ENCODE measurements around the gene TEAD1.

TEAD1 gene

GRCh38 chr11:12673924-12674570 lies at the start of gene TEAD1:
Gene TEAD1, plus strand, starts transcription at chr11:12674421.
- DNase-seq = peak; percentile 91

DNA sequence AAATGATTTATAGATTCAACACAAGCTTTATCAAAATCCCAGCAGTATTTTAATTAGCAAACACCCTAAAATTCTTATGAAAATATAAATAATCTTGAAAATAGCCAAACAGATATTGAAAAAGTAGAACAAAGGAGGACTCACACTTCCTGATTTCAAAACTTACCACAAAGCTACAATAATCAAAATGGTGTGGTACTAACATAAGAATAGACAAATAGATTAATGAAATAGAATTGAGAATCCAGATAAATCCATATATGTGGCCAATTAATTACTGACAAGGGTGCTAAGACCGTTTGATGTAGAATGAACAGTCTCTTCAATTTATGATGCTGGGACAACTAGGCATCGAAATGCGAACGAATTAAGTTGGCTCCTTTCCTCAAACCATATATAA lies 49.6 kb upstream of the TEAD1 start:
- DNase-seq = no peak

DNA sequence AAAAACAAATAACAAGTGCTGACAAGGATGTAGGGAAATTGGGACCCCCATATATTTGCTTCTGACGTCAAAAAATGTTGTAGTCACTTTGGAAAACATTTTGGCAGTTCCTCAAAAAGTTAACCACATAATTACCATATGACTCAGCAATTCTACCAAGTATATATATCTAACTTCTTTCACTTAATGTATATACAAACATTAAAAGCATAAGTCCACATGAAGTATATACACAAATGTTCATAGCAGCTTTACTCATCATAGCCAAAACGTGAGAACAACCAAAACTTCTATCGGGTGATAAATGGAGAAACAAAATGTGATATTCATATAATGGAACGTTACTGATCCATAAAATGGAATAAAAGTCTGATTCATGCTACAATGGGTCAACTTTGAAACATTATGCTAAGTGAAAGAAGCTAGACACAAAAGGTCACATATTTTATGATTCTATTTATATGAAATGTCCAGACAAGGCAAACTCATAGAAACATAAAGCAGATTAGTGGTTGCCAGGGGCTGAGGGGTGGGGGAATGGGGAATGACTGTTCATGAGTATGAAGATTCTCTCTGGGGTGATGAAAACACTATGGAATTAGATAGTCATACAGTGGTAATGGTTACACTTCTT lies 48.7 kb upstream of the TEAD1 start:
- no peak for DNase-seq

DNA sequence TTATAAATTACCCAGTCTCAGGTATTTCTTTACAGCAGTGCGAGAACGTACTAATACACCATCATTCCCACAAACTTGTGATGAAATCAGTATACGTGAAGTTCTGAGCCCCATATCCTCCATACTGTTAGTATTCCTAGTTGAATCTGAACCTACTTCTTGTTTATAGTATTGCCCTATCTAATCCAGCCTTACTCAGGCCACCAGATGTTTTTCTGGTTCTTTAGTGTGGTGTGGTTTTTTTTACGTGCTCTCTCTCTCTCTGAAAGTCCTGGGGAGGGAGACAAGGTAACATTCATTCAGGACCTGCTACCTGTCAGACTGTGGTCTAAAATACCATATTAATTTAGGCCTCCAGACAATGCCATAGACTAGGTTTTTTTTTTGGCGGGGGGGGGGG lies 47.6 kb upstream of the TEAD1 start:
- DNase-seq = no peak

DNA sequence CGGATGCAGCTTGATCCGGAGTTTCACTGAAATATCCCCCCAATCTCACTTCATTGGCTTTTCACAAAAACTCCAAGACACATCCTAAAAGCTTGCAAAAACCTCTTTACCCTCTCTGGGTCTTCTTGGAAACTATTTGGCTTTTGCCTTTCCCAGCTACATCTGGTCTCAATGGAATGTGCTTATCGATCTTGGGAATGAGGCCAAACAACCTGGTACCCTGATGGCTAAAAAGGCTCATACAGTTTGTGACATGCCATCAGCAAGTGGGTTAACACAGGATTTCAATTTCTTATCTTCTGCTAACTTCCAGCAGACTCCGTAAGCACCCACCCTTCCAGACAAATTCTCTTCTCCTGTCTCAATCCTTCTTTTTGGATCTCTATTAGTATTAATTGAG lies 45.9 kb upstream of the TEAD1 start:
- no peak for DNase-seq

- DNase-seq = no peak
Observed at GRCh38 chr11:12629601-12630313, 44.5 kb upstream of the TEAD1 start.

- DNase-seq = no peak
Observed at GRCh38 chr11:12631651-12632050, 42.6 kb upstream of the TEAD1 start.

DNA sequence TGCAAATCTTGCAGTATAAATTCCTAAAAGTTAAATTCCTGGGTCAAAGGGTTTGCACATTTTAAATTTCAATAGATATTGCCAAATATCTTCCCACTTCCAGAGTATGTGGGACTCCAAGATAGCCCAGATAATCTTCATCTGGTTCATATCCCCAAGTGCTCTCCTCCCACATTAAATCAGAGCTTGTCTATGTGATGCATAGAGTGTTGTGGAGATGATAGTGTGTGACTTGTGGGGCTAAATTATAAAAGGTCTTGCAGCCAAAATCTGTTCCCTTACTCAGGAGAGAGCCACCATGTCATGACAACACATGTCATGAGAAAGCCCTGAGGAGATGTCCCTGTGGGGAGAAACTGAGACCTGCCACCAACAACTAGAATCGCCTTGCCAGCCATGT lies 39.9 kb upstream of the TEAD1 start:
- no peak for DNase-seq

- no peak for DNase-seq
Observed at GRCh38 chr11:12636871-12637410, 37.3 kb upstream of the TEAD1 start.

DNA sequence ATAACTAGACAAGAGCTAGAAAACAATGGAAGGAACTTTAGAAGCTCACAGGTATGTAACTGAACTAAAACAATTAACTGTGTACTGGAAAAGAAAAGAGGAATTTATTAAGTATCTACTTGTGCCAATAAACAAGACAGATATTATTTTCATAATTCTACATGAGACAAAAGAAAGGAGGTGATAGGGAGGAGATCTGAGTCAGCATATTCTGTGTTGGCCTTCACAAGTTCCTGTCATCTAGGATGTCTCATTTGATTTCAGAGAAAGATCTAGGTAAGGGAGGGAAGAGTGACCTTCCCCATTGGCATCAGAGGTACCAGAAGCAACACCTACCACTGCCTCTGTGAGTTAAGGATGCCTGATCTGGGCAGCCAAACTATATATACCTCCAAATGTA lies 34.8 kb upstream of the TEAD1 start:
- DNase-seq = no peak

DNA sequence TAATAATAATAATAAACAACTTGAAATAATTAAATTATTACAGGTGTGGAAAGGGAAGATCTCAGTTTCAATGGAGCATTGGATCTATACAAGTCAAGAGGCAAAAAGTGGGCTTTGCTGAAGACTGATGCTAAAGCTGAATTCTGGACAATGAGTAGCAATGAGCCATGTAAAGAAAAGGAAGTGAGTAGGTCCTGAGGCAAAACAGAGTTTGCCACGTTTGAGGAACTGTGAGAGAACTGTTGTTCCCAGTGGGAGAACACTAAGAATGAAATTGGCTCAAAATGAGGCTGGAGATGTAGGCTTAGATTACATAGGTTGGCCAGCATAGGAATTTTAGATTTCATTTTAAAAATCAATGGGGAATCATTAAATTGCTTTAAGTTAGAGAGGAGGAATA lies 33.9 kb upstream of the TEAD1 start:
- DNase-seq = no peak

GRCh38 chr11:12640926-12641849 lies 33.0 kb upstream of the TEAD1 start:
- no peak for DNase-seq

DNA sequence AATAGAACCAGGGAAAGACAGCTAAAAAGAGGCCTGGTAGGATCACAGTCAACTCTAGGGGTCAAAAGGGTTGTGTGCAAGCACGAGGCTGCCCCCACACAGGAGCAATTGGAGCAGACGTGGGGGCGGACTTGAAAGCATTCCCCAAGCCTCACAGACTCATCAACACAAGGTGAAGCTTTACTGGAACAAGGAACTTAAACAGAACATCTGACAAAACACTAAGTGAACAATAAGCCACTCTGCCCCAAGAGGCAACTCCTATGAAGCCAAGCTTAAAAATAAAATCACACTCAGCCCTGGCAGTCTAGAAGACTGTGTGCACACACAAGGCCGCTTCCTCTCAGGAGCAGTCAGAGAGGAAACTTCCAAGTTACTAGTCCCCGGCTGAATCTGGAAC lies 32.2 kb upstream of the TEAD1 start:
- no peak for DNase-seq

- DNase-seq = no peak
Observed at GRCh38 chr11:12642806-12643428, 31.3 kb upstream of the TEAD1 start.

DNA sequence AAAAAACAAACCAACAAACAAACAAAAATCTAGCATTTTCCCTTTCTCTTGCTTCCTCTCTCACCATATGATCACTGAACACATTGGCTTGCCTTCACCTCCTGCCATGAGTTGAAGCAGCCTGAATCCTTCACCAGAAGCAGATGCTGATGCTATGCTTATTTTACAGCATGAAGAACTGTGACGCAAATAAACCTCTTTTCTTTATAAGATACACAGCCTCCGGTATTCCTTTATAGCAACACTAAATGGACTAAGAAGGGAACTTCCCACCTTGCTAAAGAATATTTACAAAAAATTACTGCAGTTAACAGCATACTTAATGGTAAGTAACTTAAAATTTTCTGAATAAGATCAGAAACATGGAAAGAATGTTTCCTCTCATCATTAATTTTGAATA lies 27.7 kb upstream of the TEAD1 start:
- no peak for DNase-seq

DNA sequence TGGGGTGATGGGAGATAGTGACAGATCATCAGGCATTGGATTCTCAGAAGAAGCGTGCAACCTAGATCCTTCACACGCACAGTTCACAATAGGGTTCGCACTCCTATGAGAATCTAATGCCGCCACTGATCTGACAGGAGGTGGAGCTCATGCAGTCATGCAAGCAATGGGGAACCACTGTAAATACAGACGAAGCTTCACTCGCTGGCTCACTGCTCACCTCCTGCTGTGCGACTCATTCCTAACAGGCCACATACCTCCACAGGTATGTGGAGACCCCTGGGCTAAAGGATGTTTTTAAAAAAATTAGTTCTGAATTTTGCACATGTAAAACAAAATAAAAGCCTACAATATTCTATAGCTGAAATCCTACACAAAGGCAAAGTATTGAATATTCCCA lies 20.5 kb upstream of the TEAD1 start:
- DNase-seq = no peak

DNA sequence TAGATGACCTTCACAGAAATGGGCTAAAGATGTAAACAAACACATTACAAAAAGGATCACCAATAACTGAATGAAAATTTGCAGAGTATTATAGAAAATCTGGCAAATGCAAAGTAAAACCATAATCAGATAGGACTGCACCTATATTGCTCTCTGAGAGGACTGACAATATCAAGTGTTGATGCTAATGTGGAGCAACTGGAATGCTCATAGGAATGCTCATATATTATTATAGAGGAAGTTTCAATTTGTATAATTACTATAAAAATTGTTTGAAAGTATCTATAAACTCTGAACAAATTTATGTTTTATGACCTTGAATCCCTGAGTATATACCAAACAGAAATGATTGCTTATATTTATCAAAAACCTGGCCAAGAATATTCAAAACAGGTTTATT lies 18.4 kb upstream of the TEAD1 start:
- DNase-seq = no peak

GRCh38 chr11:12657336-12657735 lies 16.9 kb upstream of the TEAD1 start:
- no peak for DNase-seq

- no peak for DNase-seq
Observed at GRCh38 chr11:12657981-12658380, 16.2 kb upstream of the TEAD1 start.

DNA sequence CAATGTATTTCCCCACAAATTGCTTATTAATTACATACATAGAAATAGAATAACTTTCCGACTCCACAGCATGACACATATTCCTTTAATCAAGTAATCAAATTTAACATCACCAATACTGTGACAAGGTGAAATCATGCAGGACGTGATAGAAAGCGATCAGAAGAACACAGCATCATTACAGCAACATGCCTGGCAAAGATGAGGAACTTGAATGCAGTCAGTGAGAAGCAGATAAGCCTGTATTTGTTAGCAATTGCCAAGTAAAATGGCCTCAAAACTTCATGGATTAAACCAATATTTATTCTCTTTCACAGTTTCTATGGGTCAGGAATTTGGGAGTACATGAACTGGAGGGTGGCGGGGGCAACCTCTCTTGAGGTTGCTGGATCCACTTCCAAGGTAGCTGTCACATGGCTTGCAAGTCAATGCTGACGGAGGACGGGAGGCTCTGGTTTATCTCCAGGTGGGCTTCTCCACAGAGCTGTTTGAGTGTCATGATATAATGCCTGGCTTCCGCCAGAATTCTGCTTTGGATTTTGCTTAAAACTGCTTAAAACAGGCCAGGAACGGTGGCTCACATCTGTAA lies 12.0 kb upstream of the TEAD1 start:
- DNase-seq = no peak

- no peak for DNase-seq
Observed at GRCh38 chr11:12664385-12664784, 9.8 kb upstream of the TEAD1 start.

GRCh38 chr11:12666915-12667314 lies 7.3 kb upstream of the TEAD1 start:
- no peak for DNase-seq

Data from RPMI8226 (cell line).